Measurements from ENCODE around the gene BLVRB.
"Not testable (repeated sequence)": the region's sequence is repeated elsewhere in the genome, so short reads cannot be mapped to it uniquely, and the experiment has no call there.

The BLVRB gene

GRCh38 chr19:40489882-40490230, 24.3 kb upstream of the BLVRB start:
- no peak for DNase-seq (ENCODE audit: low read depth in 3 of 3)

GRCh38 chr19:40486017-40486416, 20.5 kb upstream of the BLVRB start:
- no peak for DNase-seq (ENCODE audit: low read depth in 3 of 3)

DNA sequence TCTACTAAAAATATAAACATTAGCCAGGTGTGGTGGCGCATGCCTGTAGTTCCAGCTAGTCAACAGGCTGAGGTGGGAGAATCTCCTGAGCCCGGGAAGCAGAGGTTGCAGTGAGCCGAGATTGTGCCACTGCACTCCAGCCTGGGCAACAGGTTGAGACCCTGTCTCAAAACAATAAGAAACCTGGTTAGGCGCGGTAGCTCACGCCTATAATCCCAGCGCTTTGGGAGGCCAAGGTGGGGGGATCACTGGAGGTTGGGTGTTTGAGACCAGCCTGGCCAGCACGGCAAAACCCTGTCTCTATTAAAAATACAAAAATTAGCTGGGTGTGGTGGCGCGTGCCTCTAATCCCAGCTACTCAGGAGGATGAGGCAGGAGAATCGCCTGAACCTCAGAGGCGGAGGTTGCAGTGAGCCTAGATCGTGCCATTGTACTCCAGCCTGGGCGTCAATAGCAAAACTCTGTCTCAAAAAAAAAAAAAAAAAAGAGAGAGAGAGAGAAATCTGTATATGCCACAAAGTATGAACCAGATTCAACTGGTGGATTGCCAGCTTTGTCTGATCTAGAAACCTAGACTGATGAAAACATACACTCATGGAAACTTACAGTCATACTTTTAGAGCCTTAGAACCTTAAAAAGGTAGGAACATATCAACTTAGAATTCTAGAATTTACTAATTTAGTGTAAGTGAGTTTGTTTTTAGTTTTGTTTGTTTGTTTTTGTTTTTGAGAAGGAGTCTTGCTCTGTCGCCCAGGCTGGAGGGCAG, 10.5 kb upstream of the BLVRB start:
- DNase-seq (ENCODE audit: low read depth in 3 of 3) = not testable (repeated sequence)

DNA sequence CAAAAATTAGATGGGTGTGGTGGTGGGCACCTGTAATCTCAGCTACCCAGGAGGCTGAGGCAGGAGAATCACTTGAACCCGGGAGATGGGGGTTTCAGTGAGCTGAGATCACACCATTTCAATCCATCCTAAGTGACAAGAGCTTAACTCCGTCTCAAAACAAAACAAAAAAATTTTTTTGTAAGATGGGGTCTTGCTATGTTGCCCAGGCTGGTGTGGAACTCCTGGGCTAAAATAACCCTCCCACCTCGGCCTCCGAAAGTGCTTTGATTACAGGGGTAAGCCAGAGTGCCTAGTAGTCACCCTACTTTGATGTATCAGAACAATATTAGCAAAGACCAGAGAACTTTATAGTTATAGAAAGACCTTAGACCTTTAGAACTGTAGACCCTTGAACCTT, 9.2 kb upstream of the BLVRB start:
- no peak for DNase-seq (ENCODE audit: low read depth in 3 of 3)

- DNase-seq (ENCODE audit: low read depth in 3 of 3) = no peak
These were observed 7.0 kb upstream of the BLVRB start for GRCh38 chr19:40472516-40472915.

GRCh38 chr19:40471111-40471510, 5.6 kb upstream of the BLVRB start:
- no peak for DNase-seq (ENCODE audit: low read depth in 3 of 3)

DNA sequence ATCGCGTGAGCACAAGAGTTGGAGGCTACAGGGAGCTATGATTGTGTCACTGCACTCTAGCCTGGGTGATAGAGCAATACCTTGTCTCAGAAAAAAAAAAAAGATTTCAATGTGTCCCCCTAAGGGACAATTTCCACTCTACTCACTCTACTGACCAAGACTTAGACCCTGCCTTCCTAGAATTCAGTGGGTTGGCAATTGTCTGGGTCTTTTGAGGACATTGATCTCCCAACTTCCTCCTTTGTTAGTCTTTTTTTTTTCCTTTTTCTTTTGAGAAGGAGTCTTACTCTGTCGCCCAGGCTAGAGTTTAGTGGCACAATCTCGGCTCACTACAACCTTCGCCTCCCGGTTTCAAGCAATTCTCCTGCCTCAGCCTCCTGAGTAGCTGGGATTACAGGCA, 3.5 kb upstream of the BLVRB start:
- no peak for DNase-seq (ENCODE audit: low read depth in 3 of 3)

- DNase-seq (ENCODE audit: low read depth in 3 of 3) = no peak
These were observed 1.6 kb upstream of the BLVRB start, which contains the start of gene SPTBN4 for GRCh38 chr19:40466985-40467734. Gene SPTBN4, plus strand, starts transcription at chr19:40467001. Its CDS starts 5,621 bp downstream, at chr19:40472622.

DNA sequence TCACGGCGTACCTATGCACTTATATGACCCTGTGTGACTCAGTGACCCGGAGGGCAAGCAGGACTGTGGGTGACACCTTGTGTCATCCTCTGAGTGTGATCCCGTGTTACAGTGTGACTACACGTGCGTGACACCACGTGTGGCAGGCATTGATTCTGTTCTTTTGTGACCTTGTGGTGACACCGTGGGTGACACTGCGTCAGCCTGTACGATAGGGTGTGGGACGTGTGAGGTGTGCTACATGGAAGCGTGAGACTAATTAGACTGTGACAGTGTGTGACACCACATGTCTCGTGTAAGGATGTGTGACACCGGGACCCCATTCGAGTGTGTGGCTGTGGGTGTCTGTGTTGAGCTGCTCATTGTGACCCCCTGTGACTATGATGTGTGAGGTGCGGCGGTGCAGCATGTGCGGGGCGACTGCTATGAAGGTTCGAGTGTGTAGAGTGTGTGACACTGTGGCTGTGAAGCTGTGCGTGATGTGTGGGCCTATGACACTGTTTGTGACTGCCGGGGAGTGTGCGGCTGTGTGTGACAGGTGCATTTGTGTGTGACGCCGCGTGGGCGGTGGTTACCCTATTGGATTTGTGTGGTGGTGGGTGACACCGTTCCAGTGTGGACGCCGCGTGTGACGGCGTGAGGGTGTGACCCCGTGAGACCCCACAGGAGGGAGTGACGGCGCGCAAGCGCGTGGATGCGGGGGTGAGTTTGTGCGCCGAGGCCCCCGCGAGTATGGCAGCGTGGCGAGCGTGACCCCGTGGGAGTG, 857 bp upstream of the BLVRB start:
- DNase-seq (ENCODE audit: low read depth in 3 of 3) = peak in 2 of 3 donors; percentile 35 to 79

GRCh38 chr19:40465025-40465556, 454 bp downstream of the BLVRB start:
- DNase-seq (ENCODE audit: low read depth in 3 of 3) = peak in 1 of 3 donors; percentile 29

DNA sequence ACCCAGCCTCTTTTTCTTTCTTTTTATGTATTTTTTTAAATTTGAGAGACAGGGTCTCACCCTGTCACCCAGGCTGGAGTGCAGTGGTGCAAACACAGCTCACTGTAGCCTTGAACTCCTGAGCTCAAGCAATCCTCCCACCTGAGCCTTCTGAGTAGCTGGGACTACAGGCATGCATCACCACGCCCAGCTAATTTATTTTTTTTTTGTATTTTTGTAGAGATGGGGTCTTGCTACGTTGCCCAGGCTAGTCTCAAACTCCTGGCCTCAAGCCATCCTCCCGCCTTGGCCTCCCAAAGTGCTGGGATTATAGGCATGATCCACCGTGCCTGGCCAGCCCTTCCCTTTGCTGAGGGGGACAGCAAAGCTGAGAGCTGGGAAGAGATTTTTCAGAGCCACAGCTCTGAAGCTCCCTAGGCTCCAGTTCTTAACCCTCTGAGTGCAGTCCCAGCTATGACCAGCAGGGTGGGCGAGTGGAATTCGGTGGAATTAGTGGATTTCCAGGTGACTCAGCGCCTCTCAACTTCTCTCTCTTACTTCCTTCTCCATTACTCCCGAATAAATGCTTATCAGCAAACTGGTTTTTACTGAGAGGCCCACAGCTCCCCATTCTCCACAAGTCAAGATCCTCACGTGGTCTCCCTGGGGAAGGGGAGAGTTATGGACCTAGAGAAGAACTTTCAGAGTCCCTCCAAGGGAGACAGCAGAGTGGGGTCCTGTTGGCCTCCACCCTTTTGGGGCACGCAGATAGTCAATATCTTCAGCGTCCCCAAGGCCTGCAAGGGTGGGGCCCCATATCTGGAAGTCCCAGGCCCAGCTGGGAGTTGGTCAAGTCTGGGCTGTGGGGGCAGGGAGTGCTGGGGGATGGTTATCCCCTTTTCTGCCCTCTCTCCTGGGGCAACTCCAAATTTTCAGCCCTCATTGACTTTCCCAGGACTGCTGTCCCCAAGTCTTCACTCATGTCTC, 1.2 kb downstream of the BLVRB start:
- peak in 2 of 3 donors; percentile 66 to 69 for DNase-seq (ENCODE audit: low read depth in 3 of 3)

GRCh38 chr19:40463587-40464037, 1.9 kb downstream of the BLVRB start:
- DNase-seq (ENCODE audit: low read depth in 3 of 3) = not testable (repeated sequence)

- DNase-seq (ENCODE audit: low read depth in 3 of 3) = no peak
These were observed 3.8 kb downstream of the BLVRB start for GRCh38 chr19:40461669-40462221.

DNA sequence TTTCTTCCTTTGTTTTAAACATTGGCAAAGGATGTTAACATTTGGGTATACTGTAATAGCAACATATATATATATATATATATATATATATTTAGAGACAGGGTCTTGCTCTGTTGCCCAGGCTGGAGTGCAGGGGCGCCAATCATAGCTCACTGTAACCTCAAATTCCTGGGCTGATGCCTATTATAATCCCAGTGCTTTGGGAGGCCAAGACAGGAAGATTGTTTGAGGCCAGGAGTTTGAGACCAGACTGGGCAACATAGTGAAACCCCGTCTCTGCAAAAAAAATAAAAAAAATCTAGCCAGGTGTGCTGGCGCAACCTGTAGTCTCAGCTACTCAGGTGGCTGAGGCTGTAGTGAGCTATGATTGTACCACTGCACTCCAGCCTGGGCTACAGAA, 5.4 kb downstream of the BLVRB start:
- DNase-seq (ENCODE audit: low read depth in 3 of 3) = no peak

DNA sequence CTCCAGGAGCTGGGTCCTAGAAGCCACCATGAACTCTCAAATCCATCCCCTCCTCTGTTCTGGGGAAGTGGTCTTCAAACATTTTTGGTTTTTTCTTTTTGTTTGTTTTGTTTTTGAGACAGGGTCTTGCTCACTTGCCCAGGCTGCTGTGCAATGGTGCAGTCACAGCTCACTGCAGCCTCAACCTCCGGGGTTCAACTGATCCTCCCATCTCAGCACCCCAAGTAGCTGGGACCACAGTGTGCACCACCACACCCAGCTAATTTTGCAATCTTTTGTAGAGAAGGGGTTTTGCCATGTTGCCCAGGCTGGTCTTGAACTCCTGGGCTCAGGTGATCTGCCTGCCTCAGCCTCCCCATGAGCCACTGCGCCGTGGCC, 7.0 kb downstream of the BLVRB start:
- DNase-seq (ENCODE audit: low read depth in 3 of 3) = no peak

- DNase-seq (ENCODE audit: low read depth in 3 of 3) = no peak
These were observed 7.5 kb downstream of the BLVRB start for GRCh38 chr19:40457953-40458596.

GRCh38 chr19:40457048-40457447, 8.5 kb downstream of the BLVRB start:
- DNase-seq (ENCODE audit: low read depth in 3 of 3) = no peak

DNA sequence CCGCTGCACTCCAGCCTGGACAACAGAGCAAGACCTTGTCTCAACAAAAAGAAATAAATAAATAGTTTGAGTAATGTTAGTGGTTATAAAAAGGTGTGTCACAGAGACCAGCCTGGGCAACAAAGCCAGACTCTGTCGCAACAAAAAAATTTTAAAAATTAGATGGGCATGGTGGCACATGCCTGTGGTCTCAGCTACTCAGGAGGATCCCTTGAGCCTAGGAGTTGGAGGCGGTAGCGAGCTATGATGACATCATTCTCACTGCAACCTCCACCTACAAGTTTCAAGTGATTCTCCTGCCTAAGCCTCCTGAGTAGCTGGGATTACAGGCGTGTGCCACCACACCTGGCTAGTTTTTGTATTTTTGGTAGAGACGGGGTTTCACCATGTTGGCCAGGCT, 11.6 kb downstream of the BLVRB start:
- not testable (repeated sequence) for DNase-seq (ENCODE audit: low read depth in 3 of 3)

DNA sequence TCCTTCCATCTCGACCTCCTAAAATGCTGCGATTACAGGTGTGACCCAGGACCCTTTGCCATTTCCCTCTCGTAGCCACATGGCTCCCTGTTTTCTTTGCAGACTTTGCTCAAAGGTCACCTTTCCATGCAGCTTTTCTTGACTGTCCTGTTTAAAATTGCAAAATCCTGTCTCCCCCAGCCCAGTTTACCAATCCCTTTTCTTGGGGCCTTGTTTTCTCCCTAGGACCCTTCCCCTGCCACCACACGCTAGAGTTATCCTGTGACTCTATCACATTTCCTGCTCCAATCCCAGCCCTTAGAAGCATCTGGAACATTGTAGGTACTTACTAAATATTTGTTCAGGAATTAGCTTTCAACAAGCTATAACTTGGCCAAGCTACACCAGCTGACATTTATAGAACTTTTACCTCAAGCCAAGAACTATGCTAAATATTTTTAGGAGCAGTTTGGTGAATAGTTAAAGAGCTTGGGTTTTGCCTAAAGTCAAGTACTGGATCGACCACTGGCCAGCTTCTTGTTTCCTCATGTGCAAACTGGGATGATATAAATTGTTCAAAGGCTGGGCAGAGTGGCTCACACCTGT, 12.3 kb downstream of the BLVRB start:
- DNase-seq (ENCODE audit: low read depth in 3 of 3) = no peak

- no peak for DNase-seq (ENCODE audit: low read depth in 3 of 3)
These were observed 13.5 kb downstream of the BLVRB start for GRCh38 chr19:40452016-40452415.

All from stimulated activated CD4-positive, alpha-beta T cell treated with anti-CD3 and anti-CD28 coated beads, TNF-alpha, amount 100 ng/mL, for 48 hours (primary cell).